ENCODE measurements around the gene THAP2. TPM values are rescaled to one million over a fixed set of nuclear protein-coding genes. Genes with fewer than 3 reads are reported as not detected.

The THAP2 gene
- total and polyA plus RNA-seq, 2 experiments from 2014 or later, result 4.7 to 16.5 TPM

DNA sequence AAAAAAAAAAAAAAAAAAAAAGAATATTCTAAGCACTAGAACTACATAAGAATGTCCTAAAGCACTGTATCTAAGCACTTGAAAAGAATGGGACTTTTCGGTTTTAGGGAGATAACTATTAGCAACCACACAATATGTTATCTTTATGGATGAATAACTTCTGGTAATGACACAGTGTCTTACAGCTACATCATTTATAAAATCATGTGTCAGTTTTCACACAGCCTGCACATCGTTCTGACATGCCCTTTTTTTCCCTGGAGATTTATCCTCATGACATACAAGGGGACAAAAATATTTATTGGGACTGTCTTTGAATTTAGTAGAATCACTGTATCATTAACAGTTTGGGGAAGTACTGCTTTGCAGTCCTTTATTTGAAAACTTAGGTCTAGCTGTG lies 39.1 kb downstream of the THAP2 start (continued):
- TF ChIP-seq, protein P1, sequence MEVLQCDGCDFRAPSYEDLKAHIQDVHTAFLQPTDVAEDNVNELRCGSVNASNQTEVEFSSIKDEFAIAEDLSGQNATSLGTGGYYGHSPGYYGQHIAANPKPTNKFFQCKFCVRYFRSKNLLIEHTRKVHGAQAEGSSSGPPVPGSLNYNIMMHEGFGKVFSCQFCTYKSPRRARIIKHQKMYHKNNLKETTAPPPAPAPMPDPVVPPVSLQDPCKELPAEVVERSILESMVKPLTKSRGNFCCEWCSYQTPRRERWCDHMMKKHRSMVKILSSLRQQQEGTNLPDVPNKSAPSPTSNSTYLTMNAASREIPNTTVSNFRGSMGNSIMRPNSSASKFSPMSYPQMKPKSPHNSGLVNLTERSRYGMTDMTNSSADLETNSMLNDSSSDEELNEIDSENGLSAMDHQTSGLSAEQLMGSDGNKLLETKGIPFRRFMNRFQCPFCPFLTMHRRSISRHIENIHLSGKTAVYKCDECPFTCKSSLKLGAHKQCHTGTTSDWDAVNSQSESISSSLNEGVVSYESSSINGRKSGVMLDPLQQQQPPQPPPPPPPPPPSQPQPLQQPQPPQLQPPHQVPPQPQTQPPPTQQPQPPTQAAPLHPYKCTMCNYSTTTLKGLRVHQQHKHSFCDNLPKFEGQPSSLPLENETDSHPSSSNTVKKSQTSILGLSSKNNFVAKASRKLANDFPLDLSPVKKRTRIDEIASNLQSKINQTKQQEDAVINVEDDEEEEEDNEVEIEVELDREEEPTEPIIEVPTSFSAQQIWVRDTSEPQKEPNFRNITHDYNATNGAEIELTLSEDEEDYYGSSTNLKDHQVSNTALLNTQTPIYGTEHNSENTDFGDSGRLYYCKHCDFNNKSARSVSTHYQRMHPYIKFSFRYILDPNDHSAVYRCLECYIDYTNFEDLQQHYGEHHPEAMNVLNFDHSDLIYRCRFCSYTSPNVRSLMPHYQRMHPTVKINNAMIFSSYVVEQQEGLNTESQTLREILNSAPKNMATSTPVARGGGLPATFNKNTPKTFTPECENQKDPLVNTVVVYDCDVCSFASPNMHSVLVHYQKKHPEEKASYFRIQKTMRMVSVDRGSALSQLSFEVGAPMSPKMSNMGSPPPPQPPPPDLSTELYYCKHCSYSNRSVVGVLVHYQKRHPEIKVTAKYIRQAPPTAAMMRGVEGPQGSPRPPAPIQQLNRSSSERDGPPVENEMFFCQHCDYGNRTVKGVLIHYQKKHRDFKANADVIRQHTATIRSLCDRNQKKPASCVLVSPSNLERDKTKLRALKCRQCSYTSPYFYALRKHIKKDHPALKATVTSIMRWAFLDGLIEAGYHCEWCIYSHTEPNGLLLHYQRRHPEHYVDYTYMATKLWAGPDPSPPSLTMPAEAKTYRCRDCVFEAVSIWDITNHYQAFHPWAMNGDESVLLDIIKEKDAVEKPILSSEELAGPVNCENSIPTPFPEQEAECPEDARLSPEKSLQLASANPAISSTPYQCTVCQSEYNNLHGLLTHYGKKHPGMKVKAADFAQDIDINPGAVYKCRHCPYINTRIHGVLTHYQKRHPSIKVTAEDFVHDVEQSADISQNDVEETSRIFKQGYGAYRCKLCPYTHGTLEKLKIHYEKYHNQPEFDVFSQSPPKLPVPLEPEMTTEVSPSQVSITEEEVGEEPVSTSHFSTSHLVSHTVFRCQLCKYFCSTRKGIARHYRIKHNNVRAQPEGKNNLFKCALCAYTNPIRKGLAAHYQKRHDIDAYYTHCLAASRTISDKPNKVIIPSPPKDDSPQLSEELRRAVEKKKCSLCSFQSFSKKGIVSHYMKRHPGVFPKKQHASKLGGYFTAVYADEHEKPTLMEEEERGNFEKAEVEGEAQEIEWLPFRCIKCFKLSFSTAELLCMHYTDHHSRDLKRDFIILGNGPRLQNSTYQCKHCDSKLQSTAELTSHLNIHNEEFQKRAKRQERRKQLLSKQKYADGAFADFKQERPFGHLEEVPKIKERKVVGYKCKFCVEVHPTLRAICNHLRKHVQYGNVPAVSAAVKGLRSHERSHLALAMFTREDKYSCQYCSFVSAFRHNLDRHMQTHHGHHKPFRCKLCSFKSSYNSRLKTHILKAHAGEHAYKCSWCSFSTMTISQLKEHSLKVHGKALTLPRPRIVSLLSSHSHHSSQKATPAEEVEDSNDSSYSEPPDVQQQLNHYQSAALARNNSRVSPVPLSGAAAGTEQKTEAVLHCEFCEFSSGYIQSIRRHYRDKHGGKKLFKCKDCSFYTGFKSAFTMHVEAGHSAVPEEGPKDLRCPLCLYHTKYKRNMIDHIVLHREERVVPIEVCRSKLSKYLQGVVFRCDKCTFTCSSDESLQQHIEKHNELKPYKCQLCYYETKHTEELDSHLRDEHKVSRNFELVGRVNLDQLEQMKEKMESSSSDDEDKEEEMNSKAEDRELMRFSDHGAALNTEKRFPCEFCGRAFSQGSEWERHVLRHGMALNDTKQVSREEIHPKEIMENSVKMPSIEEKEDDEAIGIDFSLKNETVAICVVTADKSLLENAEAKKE (CRISPR knock-in tag; IDR thresholded peaks at IDR 0.05), result no peak
- no peak for TF ChIP-seq EZH2phosphoT487 (IDR thresholded peaks at IDR 0.05; ENCODE audit: unreplicated experiment)
- TF ChIP-seq, protein P2, sequence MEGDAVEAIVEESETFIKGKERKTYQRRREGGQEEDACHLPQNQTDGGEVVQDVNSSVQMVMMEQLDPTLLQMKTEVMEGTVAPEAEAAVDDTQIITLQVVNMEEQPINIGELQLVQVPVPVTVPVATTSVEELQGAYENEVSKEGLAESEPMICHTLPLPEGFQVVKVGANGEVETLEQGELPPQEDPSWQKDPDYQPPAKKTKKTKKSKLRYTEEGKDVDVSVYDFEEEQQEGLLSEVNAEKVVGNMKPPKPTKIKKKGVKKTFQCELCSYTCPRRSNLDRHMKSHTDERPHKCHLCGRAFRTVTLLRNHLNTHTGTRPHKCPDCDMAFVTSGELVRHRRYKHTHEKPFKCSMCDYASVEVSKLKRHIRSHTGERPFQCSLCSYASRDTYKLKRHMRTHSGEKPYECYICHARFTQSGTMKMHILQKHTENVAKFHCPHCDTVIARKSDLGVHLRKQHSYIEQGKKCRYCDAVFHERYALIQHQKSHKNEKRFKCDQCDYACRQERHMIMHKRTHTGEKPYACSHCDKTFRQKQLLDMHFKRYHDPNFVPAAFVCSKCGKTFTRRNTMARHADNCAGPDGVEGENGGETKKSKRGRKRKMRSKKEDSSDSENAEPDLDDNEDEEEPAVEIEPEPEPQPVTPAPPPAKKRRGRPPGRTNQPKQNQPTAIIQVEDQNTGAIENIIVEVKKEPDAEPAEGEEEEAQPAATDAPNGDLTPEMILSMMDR (conservative IDR thresholded peaks at IDR 0.05; ENCODE audit: low read depth in 2 of 2), result no peak
- no peak for TF ChIP-seq NANOG (IDR thresholded peaks at IDR 0.05; ENCODE audit: borderline replicate concordance)
- no peak for TF ChIP-seq POLR2AphosphoS5 (IDR thresholded peaks at IDR 0.05; ENCODE audit: low read depth)

DNA sequence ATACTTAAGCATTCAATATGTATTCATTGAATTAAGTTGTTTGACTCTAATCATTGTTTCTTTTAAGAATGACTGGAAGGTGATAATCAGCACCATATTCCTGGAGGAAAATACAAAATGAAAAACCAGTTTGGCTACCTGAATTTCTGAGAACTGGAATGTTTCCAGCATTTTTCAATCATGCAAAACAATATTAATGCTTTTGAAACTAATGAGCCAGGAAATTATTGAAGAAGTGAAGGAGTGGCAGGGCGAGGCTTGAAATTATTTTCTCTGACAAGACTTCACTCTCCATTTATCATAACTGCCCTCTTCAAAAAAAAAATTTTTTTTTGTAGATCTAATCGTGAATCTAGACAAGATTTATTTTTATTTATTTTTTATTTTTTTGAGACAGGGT lies 40.8 kb downstream of the THAP2 start:
- Histone ChIP-seq H3K27me3 (ENCODE audit: insufficient read depth) (no peaks in the 10 kb centered on the region), H4K20me1 (replicated peaks; ENCODE audit: insufficient read depth) (no peaks in the 10 kb centered on the region), H3F3A (replicated peaks; ENCODE audit: low read depth) (no peaks in the 10 kb centered on the region), H2AFZ (no peak overlapping the region), H3K27ac (ENCODE audit: low read depth) (no peak overlapping the region), H3K4me3 (no peak overlapping the region), H3K4me1 (ENCODE audit: insufficient read depth) (peaks cover 20% of the 10 kb centered on the region), H3K4me2 (no peak overlapping the region), H3K36me3 (ENCODE audit: insufficient read depth) (no peaks in the 10 kb centered on the region; the same call in 1 of the 2 replicates), H3K79me2 (replicated peaks; ENCODE audit: insufficient read depth) (no peaks in the 10 kb centered on the region), H3K9me2 (ENCODE audit: insufficient read depth) (no peaks in the 10 kb centered on the region)
- H3K27ac Mint-ChIP-seq, result no peak overlapping the region
- peaks cover 4% of the 10 kb centered on the region; the same call in 2 of the 3 replicates for H3K36me3 Mint-ChIP-seq (ENCODE audit: low read depth)
- no peak for DNase-seq (ENCODE audit: low spot score)
- H3K9me3 Mint-ChIP-seq, result no peaks in the 10 kb centered on the region
- no peak for ATAC-seq
- H3K27me3 Mint-ChIP-seq (ENCODE audit: insufficient read depth, low read depth, poor library complexity), result no peaks in the 10 kb centered on the region
- peaks cover 12% of the 10 kb centered on the region for H3K4me1 Mint-ChIP-seq
- no peak overlapping the region for H3K4me3 Mint-ChIP-seq
- TF ChIP-seq EZH2 (IDR thresholded peaks at IDR 0.05; ENCODE audit: low read depth, unreplicated experiment) (no peak), STAT1 (IDR thresholded peaks at IDR 0.05; ENCODE audit: unreplicated experiment) (no peak), EZH2phosphoT487 (IDR thresholded peaks at IDR 0.05; ENCODE audit: unreplicated experiment) (no peak), ZNF331 (CRISPR knock-in tag; IDR thresholded peaks at IDR 0.05; ENCODE audit: low read depth) (no peak), POLR2AphosphoS5 (IDR thresholded peaks at IDR 0.05; ENCODE audit: low read depth) (no peak), NANOG (IDR thresholded peaks at IDR 0.05; ENCODE audit: borderline replicate concordance) (no peak), JUNB (IDR thresholded peaks at IDR 0.05; ENCODE audit: unreplicated experiment) (no peak)
- TF ChIP-seq, protein P3, sequence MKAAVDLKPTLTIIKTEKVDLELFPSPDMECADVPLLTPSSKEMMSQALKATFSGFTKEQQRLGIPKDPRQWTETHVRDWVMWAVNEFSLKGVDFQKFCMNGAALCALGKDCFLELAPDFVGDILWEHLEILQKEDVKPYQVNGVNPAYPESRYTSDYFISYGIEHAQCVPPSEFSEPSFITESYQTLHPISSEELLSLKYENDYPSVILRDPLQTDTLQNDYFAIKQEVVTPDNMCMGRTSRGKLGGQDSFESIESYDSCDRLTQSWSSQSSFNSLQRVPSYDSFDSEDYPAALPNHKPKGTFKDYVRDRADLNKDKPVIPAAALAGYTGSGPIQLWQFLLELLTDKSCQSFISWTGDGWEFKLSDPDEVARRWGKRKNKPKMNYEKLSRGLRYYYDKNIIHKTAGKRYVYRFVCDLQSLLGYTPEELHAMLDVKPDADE (IDR thresholded peaks at IDR 0.05), result no peak
- TF ChIP-seq, protein P2 (conservative IDR thresholded peaks at IDR 0.05; ENCODE audit: low read depth in 2 of 2), result no peak

Data from GM23338 (cell line).